Hematopoietic multipotent progenitor cell treated with erythropoietin and hydrocortisone succinate and interleukin-3 and kit ligand, for 6 days (in vitro differentiated cells): ENCODE measurements around the gene ZNF215.
"Not testable (repeated sequence)": the region's sequence is repeated elsewhere in the genome, so short reads cannot be mapped to it uniquely, and the experiment has no call there.

Source experiments
- DNase-seq: peaks from one replicate; pipeline ENCODE4 v3.0.0-alpha.2; 2015

The ZNF215 gene

GRCh38 chr11:6926208-6927029 lies at the start of gene ZNF215:
Gene ZNF215, plus strand, starts transcription at chr11:6926426. Its CDS starts 5,847 bp downstream, at chr11:6932273.
- peak; percentile 94 for DNase-seq

GRCh38 chr11:6876914-6877313 lies 49.3 kb upstream of the ZNF215 start:
- DNase-seq, result no peak

GRCh38 chr11:6882751-6883150 lies 43.5 kb upstream of the ZNF215 start:
- no peak for DNase-seq

GRCh38 chr11:6887711-6888110 lies 38.5 kb upstream of the ZNF215 start:
- not testable (repeated sequence) for DNase-seq

- no peak for DNase-seq
Measured at GRCh38 chr11:6888830-6889229, 37.4 kb upstream of the ZNF215 start.

GRCh38 chr11:6889835-6890234 lies 36.4 kb upstream of the ZNF215 start:
- DNase-seq, result no peak

GRCh38 chr11:6892400-6892799 lies 33.8 kb upstream of the ZNF215 start, which contains the start of gene OR2D2:
Gene OR2D2, minus strand, starts transcription at chr11:6892500. Its CDS starts 0 bp downstream, at chr11:6892500.
- no peak for DNase-seq

- DNase-seq, result no peak
Measured at GRCh38 chr11:6894097-6894496, 32.1 kb upstream of the ZNF215 start.

- DNase-seq, result no peak
Measured at GRCh38 chr11:6895010-6895409, 31.2 kb upstream of the ZNF215 start.

GRCh38 chr11:6898911-6899310 lies 27.3 kb upstream of the ZNF215 start:
- DNase-seq, result no peak

GRCh38 chr11:6900327-6900999 lies 25.8 kb upstream of the ZNF215 start:
- no peak for DNase-seq

GRCh38 chr11:6904804-6905203 lies 21.4 kb upstream of the ZNF215 start:
- not testable (repeated sequence) for DNase-seq

GRCh38 chr11:6911378-6911777 lies 14.8 kb upstream of the ZNF215 start:
- DNase-seq, result no peak

- no peak for DNase-seq
Measured at GRCh38 chr11:6911948-6912347, 14.3 kb upstream of the ZNF215 start.

- no peak for DNase-seq
Measured at GRCh38 chr11:6919698-6920097, 6.5 kb upstream of the ZNF215 start.

- DNase-seq, result no peak
Measured at GRCh38 chr11:6920702-6921101, 5.5 kb upstream of the ZNF215 start, which contains the start of gene OR2D3. Gene OR2D3, plus strand, starts transcription at chr11:6921002. Its CDS starts 0 bp downstream, at chr11:6921002.

GRCh38 chr11:6925007-6925577 lies 1.1 kb upstream of the ZNF215 start:
- DNase-seq, result no peak

GRCh38 chr11:6925636-6926207 lies 504 bp upstream of the ZNF215 start:
- DNase-seq, result peak; percentile 34

- peak; percentile 22 for DNase-seq
Measured at GRCh38 chr11:6927030-6927617, 898 bp downstream of the ZNF215 start.

GRCh38 chr11:6928916-6929315 lies 2.7 kb downstream of the ZNF215 start:
- DNase-seq, result no peak

GRCh38 chr11:6931146-6931713 lies 5.0 kb downstream of the ZNF215 start:
- DNase-seq, result no peak

GRCh38 chr11:6932145-6932544 lies 5.9 kb downstream of the ZNF215 start:
- DNase-seq, result no peak

GRCh38 chr11:6941970-6942369 lies 15.7 kb downstream of the ZNF215 start:
- peak; percentile 11 for DNase-seq
